ENCODE measurements around the gene TMEM132A. TPM values are rescaled to one million over a fixed set of nuclear protein-coding genes. Genes with fewer than 3 reads are reported as not detected.

TMEM132A gene
- total and polyA plus RNA-seq, 2 of the 13 experiments (the other 11 are each of a cell fraction or from before 2014, with no cell fraction given): 11.1 to 32.9 TPM

DNA sequence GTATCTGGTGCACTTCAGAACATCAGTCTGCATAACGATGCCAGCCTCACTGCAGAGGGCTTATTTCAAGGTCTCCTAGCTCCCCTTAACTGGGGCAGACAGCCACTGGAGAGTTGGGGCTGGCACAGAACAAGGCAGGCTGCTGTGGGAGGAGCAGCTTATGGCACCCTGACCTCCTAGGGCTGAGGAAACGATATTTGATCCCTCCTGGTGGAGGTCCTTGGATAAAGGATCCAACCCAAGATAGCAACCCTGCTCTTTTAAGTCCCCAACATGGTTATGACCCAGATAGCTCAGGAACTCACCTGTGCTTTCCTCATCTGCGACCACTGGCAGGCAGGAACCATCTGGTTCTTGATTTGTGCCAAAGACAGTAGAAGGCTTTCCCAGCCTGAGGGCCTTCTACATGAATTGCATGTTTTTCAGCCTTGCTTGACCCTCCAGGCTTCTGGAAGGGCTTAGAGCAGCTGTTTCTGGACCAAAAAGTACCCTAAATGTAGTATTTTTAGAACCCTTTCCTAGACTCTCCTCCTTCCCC is 7.5 kb upstream of the TMEM132A start:
- no peak for DNase-seq (ENCODE audit: low spot score)
- TF ChIP-seq POLR2AphosphoS2 (IDR thresholded peaks at IDR 0.05; ENCODE audit: low read depth, low read length): no peak
- TF ChIP-seq MAFK (conservative IDR thresholded peaks at IDR 0.05 in 1 of 2, IDR thresholded peaks at IDR 0.05 in 1 of 2; ENCODE audit: low read length in 2 of 2): no peak
- TF ChIP-seq KLF13 (CRISPR knock-in tag; IDR thresholded peaks at IDR 0.05): no peak
- TF ChIP-seq ZNF605 (CRISPR knock-in tag; IDR thresholded peaks at IDR 0.05): no peak
- TF ChIP-seq, protein P1, sequence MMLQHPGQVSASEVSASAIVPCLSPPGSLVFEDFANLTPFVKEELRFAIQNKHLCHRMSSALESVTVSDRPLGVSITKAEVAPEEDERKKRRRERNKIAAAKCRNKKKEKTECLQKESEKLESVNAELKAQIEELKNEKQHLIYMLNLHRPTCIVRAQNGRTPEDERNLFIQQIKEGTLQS (CRISPR knock-in tag; IDR thresholded peaks at IDR 0.05): no peak
- no peak for TF ChIP-seq SKI (IDR thresholded peaks at IDR 0.05; ENCODE audit: partially characterized antibody)
- no peak for TF ChIP-seq ZNF12 (CRISPR knock-in tag; IDR thresholded peaks at IDR 0.05)
- no peak for TF ChIP-seq ZNF274 (CRISPR knock-in tag; IDR thresholded peaks at IDR 0.05)
- TF ChIP-seq RFX5 (IDR thresholded peaks at IDR 0.05; ENCODE audit: low read depth, low read length): no peak
- no peak for TF ChIP-seq ZNF296 (CRISPR knock-in tag; conservative IDR thresholded peaks at IDR 0.05)
- TF ChIP-seq ZNF331 (CRISPR knock-in tag; IDR thresholded peaks at IDR 0.05): no peak
- TF ChIP-seq EZH2 (conservative IDR thresholded peaks at IDR 0.05; ENCODE audit: low read depth, low read length): no peak
- TF ChIP-seq MED13 (CRISPR knock-in tag; IDR thresholded peaks at IDR 0.05): no peak
- no peak for TF ChIP-seq ZNF3 (CRISPR knock-in tag; IDR thresholded peaks at IDR 0.05)
- TF ChIP-seq, protein P2, sequence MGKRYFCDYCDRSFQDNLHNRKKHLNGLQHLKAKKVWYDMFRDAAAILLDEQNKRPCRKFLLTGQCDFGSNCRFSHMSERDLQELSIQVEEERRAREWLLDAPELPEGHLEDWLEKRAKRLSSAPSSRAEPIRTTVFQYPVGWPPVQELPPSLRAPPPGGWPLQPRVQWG (CRISPR knock-in tag; IDR thresholded peaks at IDR 0.05; ENCODE audit: borderline replicate concordance, low read depth): no peak
- no peak overlapping the region for H3K9ac ChIP-seq (ENCODE audit: insufficient read depth, low read depth, low read length)
- intact Hi-C loops (cut with micrococcal nuclease; ENCODE audit: unreplicated experiment): no loop called here
- 56% methylated on average over 3 of the region's 3 CpGs for WGBS (ENCODE audit: low lambda C conversion rate)
- FAIRE-seq: no peak
- H2AFZ ChIP-seq (ENCODE audit: low read length): no peak overlapping the region
- H4K20me1 ChIP-seq (ENCODE audit: insufficient read depth, low read length): no peaks in the 10 kb centered on the region
- in situ Hi-C loops (cut with HindIII; ENCODE audit: extremely low pct_ligation_motif_present, low pct_unique_long_range_greater_than_20kb): no loop called here
- POLR2A ChIA-PET: no interaction called here
- H3K4me2 ChIP-seq (ENCODE audit: low read depth, low read length): no peak overlapping the region
- no peak overlapping the region for H3K4me3 ChIP-seq (replicated peaks in 1 of 3; ENCODE audit: insufficient read depth in 1 of 3, low read depth in 2 of 3, low read length in 3 of 3)
- H3K27ac ChIP-seq (ENCODE audit: extremely low read length, insufficient read depth, low read length): no peak overlapping the region
- CTCF ChIA-PET (ENCODE audit: low intra/inter-chr PET ratio, low total read pairs): no interaction called here
- no TSS peak for BruUV-seq (replicated peaks)
- H3K4me1 ChIP-seq (ENCODE audit: insufficient read depth, low read length): peaks cover 27% of the 10 kb centered on the region
- peaks cover 0 to 7% of the 10 kb centered on the region in 2 experiments; a peak in 3 of 5 replicates for H3K36me3 ChIP-seq (replicated peaks in 1 of 2; ENCODE audit: control insufficient read depth in 1 of 2, insufficient read depth in 2 of 2, low read length in 2 of 2)
- no peaks in the 10 kb centered on the region for H3K79me2 ChIP-seq (ENCODE audit: insufficient read depth, low read length)
- H3K9me3 ChIP-seq (ENCODE audit: low read length): no peaks in the 10 kb centered on the region
- ATAC-seq: no peak
- H3K27me3 ChIP-seq (ENCODE audit: control insufficient read depth in 1 of 2, insufficient read depth in 2 of 2, low read length in 2 of 2): no peaks in the 10 kb centered on the region
